GM12891 (cell line): ENCODE measurements around the gene DENND1C.
A peak's percentile ranks its signal among the peaks of the same experiment; 100 is the strongest.

ENCODE experiments used
- PAX5 ChIP-seq: IDR thresholded peaks from 2 replicates; pipeline ENCODE4 v1.6.1; 2011; ENCODE audit warnings: low read length, moderate library complexity, mild to moderate bottlenecking; ENCODE audit not compliant: insufficient read depth, severe bottlenecking
- POLR2A ChIP-seq: IDR thresholded peaks from 2 replicates; pipeline ENCODE4 v1.6.1; 2011; ENCODE audit warnings: low read depth, low read length, control low read depth
- POLR2AphosphoS5 ChIP-seq: IDR thresholded peaks from 2 replicates; pipeline ENCODE4 v1.6.1; 2011; ENCODE audit warnings: low read depth, low read length, control low read depth
- POU2F2 ChIP-seq: IDR thresholded peaks from 2 replicates; pipeline ENCODE4 v1.6.1; 2011; ENCODE audit warnings: low read depth, mild to moderate bottlenecking, control low read depth, low read length, moderate library complexity
- SPI1 ChIP-seq: IDR thresholded peaks from 2 replicates; pipeline ENCODE4 v1.6.1; 2011; ENCODE audit warnings: low read depth, low read length, control low read depth
- TAF1 ChIP-seq: IDR thresholded peaks from 2 replicates; pipeline ENCODE4 v1.6.1; 2011; ENCODE audit warnings: low read depth, low read length, control low read depth

GRCh38 chr19:6425732-6426620 lies 55.6 kb downstream of the DENND1C start:
- TF ChIP-seq POLR2A (no peak), POU2F2 (no peak), POLR2AphosphoS5 (no peak), SPI1 (0 out of 2 replicates have a peak, but pooled peaks have one; percentile 2), TAF1 (no peak), PAX5 (no peak)
